MG63 (cell line): Measurements from ENCODE around the gene FAM107B. TPM values are rescaled to one million over a fixed set of nuclear protein-coding genes. Genes with fewer than 3 reads are reported as not detected.

Experiments used
- DNase-seq: peaks from one replicate; pipeline ENCODE4 v3.0.0-alpha.2; 2020
- H3K27me3 ChIP-seq: fragments of 250-450 bp; sonication (Bioruptor Pico); 2 replicates; pipeline ENCODE4 v1.5.1; 2020; ENCODE audit warnings: mild to moderate bottlenecking, moderate library complexity
- H3K36me3 ChIP-seq: fragments of 250-450 bp; sonication (Bioruptor Pico); 2 replicates; pipeline ENCODE4 v1.5.1; 2020; ENCODE audit warnings: mild to moderate bottlenecking, moderate library complexity
- H3K4me3 ChIP-seq: fragments of 250-450 bp; sonication (Bioruptor Pico); 2 replicates; pipeline ENCODE4 v1.5.1; 2020; ENCODE audit warnings: mild to moderate bottlenecking, moderate library complexity
- H3K9me3 ChIP-seq: fragments of 250-450 bp; sonication (Bioruptor Pico); 2 replicates; pipeline ENCODE4 v1.5.1; 2020; ENCODE audit warnings: mild to moderate bottlenecking, moderate library complexity
- total RNA-seq: library from RNA; depleted of rRNA; stranded (reverse); fragments of >200 nt; shearing (Covaris generic); gene quantifications from 2 replicates; pipeline ENCODE4 v1.2.3, GENCODE V29; 2014; ENCODE audit warnings: low replicate concordance; rRNA removed

Gene FAM107B
- total RNA-seq, 1 experiment from 2014 or later: 62.0 TPM

GRCh38 chr10:14486777-14487487 lies 287.8 kb downstream of the FAM107B start:
- no peak overlapping the region for H3K4me3 ChIP-seq
- H3K27me3 ChIP-seq: no peaks in the 10 kb centered on the region
- H3K9me3 ChIP-seq: no peaks in the 10 kb centered on the region; the same call in 1 of the 2 replicates
- no peaks in the 10 kb centered on the region for H3K36me3 ChIP-seq
- DNase-seq: peak; percentile 49

GRCh38 chr10:14485986-14486385 lies 288.7 kb downstream of the FAM107B start:
- Histone ChIP-seq H3K9me3 (no peaks in the 10 kb centered on the region; the same call in 1 of the 2 replicates), H3K27me3 (no peaks in the 10 kb centered on the region), H3K4me3 (no peak overlapping the region), H3K36me3 (no peaks in the 10 kb centered on the region)
- DNase-seq: no peak

- Histone ChIP-seq H3K27me3 (no peaks in the 10 kb centered on the region), H3K4me3 (no peak overlapping the region), H3K9me3 (no peaks in the 10 kb centered on the region; the same call in 1 of the 2 replicates), H3K36me3 (no peaks in the 10 kb centered on the region)
- DNase-seq: no peak
Observed at GRCh38 chr10:14483417-14483816, 291.3 kb downstream of the FAM107B start.

GRCh38 chr10:14481752-14482151 lies 292.9 kb downstream of the FAM107B start:
- H3K4me3 ChIP-seq: no peak overlapping the region
- DNase-seq: no peak
- H3K9me3 ChIP-seq: no peaks in the 10 kb centered on the region; the same call in 1 of the 2 replicates
- no peaks in the 10 kb centered on the region for H3K36me3 ChIP-seq
- no peaks in the 10 kb centered on the region for H3K27me3 ChIP-seq

DNA sequence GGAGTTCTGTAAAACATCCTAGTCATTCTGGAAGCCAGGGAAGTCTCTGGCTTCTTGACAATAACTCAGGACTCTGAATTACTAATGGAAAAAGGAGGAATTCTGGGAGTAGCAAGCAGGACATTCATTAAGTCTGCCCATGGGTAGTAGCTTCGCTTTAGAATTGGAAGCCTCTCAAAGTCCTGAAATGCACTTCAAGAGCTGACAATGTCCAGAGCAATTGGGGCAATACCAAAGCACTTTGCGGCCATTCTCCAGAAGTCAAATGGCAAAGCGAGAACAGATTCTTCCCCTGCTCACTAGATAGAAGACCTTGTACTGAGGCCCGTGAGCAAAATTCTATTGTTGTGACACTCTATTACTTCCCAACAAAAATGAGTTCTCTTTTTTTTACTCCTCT lies 293.7 kb downstream of the FAM107B start:
- DNase-seq: no peak
- Histone ChIP-seq H3K27me3 (no peaks in the 10 kb centered on the region), H3K9me3 (no peaks in the 10 kb centered on the region), H3K36me3 (no peaks in the 10 kb centered on the region), H3K4me3 (no peak overlapping the region)

DNA sequence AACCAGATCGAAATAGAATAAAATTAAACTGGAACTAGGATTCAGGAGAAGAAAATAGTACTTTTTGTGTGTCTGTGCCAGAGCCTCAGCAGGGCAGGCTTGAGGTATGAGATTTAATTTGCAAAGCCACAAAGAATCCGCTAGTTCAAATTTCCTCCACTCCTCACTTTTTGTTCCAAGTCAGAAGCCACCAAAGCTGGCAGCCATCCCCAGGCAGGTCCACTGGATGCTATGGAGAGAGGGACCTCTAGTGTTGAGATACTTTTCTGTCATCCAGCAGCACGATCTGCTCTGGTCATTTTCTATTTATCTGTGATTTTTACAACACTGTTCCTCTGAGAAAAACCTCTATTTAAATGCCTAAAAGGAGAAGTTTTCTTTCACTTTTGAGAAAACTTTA lies 296.1 kb downstream of the FAM107B start:
- Histone ChIP-seq H3K4me3 (no peak overlapping the region), H3K9me3 (no peaks in the 10 kb centered on the region), H3K27me3 (no peaks in the 10 kb centered on the region), H3K36me3 (no peaks in the 10 kb centered on the region)
- DNase-seq: peak; percentile 76

DNA sequence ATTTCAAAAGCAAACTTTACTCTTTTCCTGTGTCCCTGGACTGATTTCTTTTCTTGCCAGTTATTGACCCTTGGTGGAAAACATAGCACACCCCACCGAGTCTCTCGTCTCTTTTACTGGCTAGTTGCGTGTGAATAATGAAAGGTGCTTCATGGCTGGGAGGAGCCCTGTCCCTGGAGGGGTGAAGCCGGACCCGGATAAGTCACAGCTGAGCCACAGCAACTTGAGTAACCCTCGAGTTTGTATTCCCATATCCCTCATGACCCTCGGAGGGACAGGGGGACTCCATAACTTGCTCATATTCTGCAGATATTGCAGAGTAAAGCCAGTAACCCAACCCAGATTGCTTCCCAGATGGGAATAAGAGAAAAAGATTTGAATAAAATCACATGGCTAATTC lies 296.5 kb downstream of the FAM107B start:
- Histone ChIP-seq H3K36me3 (no peaks in the 10 kb centered on the region), H3K4me3 (no peak overlapping the region), H3K27me3 (no peaks in the 10 kb centered on the region), H3K9me3 (no peaks in the 10 kb centered on the region)
- no peak for DNase-seq

DNA sequence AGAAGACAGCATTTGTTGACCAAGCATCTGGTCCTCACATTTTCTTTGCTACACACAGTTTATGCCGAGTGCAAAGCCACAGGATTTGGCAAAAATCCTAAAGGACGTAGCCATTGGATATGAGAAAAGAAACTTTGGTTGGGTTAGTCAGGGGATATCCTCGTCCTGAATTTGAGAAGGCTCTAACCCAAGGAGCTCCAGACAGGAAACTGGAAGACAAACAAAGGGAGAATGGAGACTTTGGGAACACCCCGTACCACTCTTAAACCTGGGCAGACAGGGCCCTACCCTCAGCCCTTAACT lies 297.3 kb downstream of the FAM107B start:
- Histone ChIP-seq H3K4me3 (no peak overlapping the region), H3K9me3 (no peaks in the 10 kb centered on the region), H3K27me3 (no peaks in the 10 kb centered on the region), H3K36me3 (no peaks in the 10 kb centered on the region)
- DNase-seq: peak; percentile 43

- Histone ChIP-seq H3K4me3 (no peak overlapping the region), H3K9me3 (no peaks in the 10 kb centered on the region), H3K27me3 (no peaks in the 10 kb centered on the region), H3K36me3 (no peaks in the 10 kb centered on the region)
- DNase-seq: peak; percentile 76
Observed at GRCh38 chr10:14476641-14477407, 297.9 kb downstream of the FAM107B start.

DNA sequence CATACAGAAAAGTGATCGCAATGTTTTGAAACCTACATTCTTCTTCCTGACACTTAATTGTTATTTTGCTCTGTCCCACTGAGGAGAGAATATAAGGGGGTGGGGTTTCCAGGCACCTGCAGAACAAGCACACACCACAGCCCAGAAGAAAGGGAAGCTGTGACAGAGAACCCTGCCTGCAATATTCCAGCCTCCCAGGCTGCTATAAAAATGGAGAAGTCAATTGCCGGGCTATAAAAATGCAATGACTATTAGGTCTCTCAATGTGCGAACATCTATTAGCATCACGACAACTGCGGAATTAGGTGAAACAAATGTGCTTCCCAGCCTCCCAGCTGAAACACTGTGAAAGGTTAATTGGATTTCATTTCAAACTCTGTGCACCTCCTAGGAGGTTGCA lies 298.7 kb downstream of the FAM107B start:
- Histone ChIP-seq H3K9me3 (no peaks in the 10 kb centered on the region), H3K27me3 (no peaks in the 10 kb centered on the region), H3K36me3 (no peaks in the 10 kb centered on the region), H3K4me3 (no peak overlapping the region)
- DNase-seq: no peak

GRCh38 chr10:14474656-14475055 lies 300.0 kb downstream of the FAM107B start:
- H3K36me3 ChIP-seq: no peaks in the 10 kb centered on the region
- H3K4me3 ChIP-seq: no peak overlapping the region
- no peaks in the 10 kb centered on the region for H3K9me3 ChIP-seq
- DNase-seq: peak; percentile 35
- H3K27me3 ChIP-seq: no peaks in the 10 kb centered on the region

DNA sequence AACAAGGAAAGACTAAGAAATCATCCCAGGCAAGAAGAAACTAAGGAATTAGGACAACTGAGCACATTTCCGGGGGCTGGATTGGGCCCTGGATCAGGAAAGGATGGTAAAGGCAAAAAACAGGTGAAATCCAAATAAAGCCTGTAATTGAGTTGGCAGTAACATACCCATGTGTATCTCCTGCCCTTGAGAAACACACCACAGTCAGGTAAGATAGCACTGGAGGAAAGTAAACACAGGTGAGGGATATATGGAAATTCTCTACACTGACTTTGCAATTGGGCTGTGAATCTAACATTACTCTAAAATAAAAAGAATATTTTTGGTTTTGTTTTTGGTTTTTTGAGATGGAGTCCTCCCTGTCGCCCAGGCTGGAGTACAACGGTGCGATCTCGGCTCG lies 303.8 kb downstream of the FAM107B start:
- H3K4me3 ChIP-seq: no peak overlapping the region
- H3K9me3 ChIP-seq: no peaks in the 10 kb centered on the region
- H3K36me3 ChIP-seq: no peaks in the 10 kb centered on the region
- DNase-seq: no peak
- no peaks in the 10 kb centered on the region for H3K27me3 ChIP-seq

DNA sequence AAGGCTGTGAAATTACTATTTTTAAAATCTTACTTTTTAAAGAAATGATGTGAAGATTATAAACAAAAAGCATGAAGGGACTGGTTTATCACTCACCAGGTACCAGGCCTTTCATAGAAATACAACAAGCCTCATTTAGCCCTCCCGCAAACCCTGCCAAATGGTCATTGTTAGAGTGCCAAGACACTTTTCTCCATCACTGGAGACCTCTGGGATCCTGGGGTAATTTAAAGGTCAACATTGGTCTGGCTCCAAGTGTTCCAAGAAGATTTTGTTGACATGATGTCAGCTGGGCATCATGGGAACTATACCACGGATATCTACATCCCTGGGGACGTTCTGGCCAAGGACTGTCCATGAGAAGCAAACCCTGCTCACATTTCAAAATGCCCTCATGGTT lies 306.0 kb downstream of the FAM107B start:
- DNase-seq: peak; percentile 16
- H3K9me3 ChIP-seq: peaks cover 9% of the 10 kb centered on the region
- no peak overlapping the region for H3K4me3 ChIP-seq
- no peaks in the 10 kb centered on the region for H3K27me3 ChIP-seq
- H3K36me3 ChIP-seq: no peaks in the 10 kb centered on the region

Other genes with a start within 250 kb of the FAM107B start
- 0.92 TPM in 1 of 2 replicates, not detected in the other for gene CDNF, start 63.1 kb upstream of the FAM107B start, total RNA-seq
- 30.5 and 54.1 TPM in 2 replicates for gene HSPA14, start 63.4 kb upstream of the FAM107B start, total RNA-seq
- gene MSANTD7, start 63.4 kb upstream of the FAM107B start, total RNA-seq: 16.1 and 19.9 TPM in 2 replicates
- 20.6 and 29.4 TPM in 2 replicates for gene SUV39H2, start 104.0 kb upstream of the FAM107B start, total RNA-seq
- gene DCLRE1C, start 179.2 kb upstream of the FAM107B start, total RNA-seq: 5.8 and 8.5 TPM in 2 replicates
- not detected in 2 replicates for gene MEIG1, start 184.5 kb upstream of the FAM107B start, total RNA-seq